Coronary artery (tissue), 2 donors: ENCODE results near the gene ST8SIA4.

ENCODE experiments used
- DNase-seq: peaks from one replicate; pipeline ENCODE4 v3.0.0-alpha.2; 2017; ENCODE audit warnings: low spot score
- H3K27ac ChIP-seq, 2 donors: fragments of 200-600 bp; sonication (generic); one replicate each; pipeline ENCODE4 v1.5.1; 2016 to 2019
- H3K4me3 ChIP-seq: fragments of 200-600 bp; sonication (generic); 2 replicates; pipeline ENCODE4 v1.5.1; 2016; ENCODE audit warnings: mild to moderate bottlenecking, moderate library complexity
- TF ChIP-seq, protein P1 (sequence below): fragments of 200-600 bp; sonication (generic); IDR thresholded peaks from one replicate; pipeline ENCODE4 v1.5.1; 2019; ENCODE audit warnings: antibody characterized with exemption

Gene ST8SIA4

DNA sequence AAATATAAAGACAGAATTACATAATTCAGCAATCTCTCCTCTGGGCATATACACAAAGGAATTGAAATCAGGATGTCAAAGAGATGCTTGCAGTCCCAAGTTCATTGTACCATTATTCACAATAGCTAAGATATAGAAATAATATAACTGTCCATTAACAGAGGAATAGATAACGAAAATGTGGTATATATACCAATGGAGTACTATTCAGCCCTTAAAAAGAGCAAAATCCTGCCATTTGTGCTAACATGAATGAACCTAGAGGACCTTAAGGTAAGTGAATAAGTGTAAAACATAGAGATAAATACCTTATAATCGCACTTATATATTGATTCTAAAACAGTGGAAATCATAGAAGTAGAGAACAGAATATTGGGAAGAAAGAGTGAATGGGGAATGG lies 7.0 kb downstream of the ST8SIA4 start:
- Histone ChIP-seq H3K4me3 (no peak overlapping the region), H3K27ac (no peak overlapping the region)
- DNase-seq, result no peak
- TF ChIP-seq, protein P1, sequence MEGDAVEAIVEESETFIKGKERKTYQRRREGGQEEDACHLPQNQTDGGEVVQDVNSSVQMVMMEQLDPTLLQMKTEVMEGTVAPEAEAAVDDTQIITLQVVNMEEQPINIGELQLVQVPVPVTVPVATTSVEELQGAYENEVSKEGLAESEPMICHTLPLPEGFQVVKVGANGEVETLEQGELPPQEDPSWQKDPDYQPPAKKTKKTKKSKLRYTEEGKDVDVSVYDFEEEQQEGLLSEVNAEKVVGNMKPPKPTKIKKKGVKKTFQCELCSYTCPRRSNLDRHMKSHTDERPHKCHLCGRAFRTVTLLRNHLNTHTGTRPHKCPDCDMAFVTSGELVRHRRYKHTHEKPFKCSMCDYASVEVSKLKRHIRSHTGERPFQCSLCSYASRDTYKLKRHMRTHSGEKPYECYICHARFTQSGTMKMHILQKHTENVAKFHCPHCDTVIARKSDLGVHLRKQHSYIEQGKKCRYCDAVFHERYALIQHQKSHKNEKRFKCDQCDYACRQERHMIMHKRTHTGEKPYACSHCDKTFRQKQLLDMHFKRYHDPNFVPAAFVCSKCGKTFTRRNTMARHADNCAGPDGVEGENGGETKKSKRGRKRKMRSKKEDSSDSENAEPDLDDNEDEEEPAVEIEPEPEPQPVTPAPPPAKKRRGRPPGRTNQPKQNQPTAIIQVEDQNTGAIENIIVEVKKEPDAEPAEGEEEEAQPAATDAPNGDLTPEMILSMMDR, result no peak

DNA sequence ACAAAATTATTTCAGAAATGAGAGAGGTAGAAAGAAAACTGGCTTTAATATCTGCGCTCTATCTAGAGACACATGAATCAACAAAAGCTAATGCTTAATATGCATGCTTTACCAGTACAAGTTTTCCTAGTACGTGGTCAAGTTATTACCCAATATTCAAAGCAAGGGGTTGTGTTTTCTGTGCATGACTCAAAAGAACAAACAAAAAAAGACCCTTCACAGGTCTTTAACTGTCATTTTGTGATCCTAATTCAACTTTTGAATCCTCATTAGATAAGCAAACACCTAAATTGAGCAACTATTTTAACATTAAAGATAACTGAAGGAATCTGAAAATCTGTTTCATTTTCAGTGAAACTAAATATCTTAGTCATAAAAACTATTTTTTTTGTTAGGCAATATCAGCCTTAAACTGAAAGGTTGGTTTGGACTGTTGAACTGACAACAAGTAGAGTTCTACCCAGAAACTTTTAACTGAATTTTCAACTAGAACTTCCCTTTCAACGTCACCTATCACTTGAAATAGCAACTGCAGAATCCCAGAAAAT lies 12.5 kb downstream of the ST8SIA4 start:
- no peak for DNase-seq
- TF ChIP-seq, protein P1, result no peak
- H3K4me3 ChIP-seq, result peak overlapping the region; percentile 2
- no peak overlapping the region for H3K27ac ChIP-seq

DNA sequence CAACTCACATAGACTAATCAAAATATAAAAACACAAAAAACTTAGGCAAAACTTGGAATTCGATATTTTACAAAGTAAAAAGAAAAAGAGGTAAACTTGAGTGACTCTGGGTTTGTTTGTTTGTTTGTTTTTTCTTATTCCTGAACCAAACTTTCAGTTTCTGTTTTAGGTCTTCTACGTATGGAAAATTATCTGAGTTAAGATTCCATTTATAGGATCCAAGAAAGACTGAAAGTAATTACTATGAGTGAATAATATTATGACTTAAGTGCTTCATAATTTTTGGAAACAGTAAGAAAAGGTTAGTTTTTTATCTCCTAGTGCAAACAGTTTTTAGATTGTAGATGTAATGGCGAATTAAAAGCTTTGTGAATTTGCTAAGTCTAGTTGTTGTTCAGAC lies 13.2 kb downstream of the ST8SIA4 start:
- Histone ChIP-seq H3K4me3 (peak overlapping the region; percentile 2), H3K27ac (no peak overlapping the region)

DNA sequence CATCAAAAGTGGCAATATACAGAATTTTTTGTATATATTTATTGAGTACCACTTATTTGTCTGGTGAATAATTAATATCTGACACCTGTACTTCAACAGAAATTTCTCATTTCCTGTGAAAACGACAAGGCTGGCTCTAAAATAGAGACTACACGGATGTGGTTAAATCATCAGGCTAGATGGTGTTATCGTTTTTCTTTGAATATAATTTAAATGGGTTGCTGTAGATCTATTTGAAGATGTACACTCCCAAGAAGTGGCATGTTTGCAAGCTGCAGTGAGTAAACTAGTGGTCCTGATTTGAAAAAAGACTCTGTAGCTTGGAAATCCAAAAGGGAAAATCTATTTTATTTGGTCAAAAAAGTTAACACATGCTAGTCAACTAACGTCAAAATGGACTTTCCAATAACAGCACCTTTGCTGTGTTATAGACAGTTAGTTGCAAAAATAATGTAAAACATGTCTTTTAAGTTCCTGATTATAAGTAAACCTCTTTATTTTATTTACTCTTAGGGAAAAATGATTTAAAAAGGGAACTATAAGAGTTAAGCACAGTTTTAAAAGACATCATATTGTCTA lies 13.8 kb downstream of the ST8SIA4 start:
- DNase-seq, result no peak
- H3K27ac ChIP-seq, result no peak overlapping the region
- H3K4me3 ChIP-seq, result no peak overlapping the region
- TF ChIP-seq, protein P1, result no peak

More for the DNA sequence above, 13.2 kb downstream of the ST8SIA4 start:
- no peak for DNase-seq
- TF ChIP-seq, protein P1, result no peak

DNA sequence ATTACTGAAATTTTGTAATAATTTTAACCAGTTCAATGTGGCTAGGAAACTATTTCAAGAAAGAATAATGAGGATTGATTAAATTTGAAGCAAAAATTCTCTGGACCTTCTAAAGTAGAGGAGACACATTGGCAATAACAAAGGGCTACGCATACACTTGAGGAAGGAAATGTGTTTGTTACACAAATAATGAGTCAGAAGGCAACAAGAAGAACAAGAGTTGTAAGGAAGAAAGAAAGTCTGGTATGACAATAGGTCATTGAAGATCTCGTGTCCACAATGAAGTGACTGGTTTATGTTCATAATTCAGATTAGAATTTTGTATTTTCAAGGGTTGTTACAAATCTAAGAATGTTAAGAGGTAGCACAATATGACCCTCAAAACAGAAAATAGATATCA lies 25.8 kb downstream of the ST8SIA4 start:
- no peak overlapping the region for H3K4me3 ChIP-seq
- H3K27ac ChIP-seq, result no peak overlapping the region
- DNase-seq, result no peak
- TF ChIP-seq, protein P1, result no peak

DNA sequence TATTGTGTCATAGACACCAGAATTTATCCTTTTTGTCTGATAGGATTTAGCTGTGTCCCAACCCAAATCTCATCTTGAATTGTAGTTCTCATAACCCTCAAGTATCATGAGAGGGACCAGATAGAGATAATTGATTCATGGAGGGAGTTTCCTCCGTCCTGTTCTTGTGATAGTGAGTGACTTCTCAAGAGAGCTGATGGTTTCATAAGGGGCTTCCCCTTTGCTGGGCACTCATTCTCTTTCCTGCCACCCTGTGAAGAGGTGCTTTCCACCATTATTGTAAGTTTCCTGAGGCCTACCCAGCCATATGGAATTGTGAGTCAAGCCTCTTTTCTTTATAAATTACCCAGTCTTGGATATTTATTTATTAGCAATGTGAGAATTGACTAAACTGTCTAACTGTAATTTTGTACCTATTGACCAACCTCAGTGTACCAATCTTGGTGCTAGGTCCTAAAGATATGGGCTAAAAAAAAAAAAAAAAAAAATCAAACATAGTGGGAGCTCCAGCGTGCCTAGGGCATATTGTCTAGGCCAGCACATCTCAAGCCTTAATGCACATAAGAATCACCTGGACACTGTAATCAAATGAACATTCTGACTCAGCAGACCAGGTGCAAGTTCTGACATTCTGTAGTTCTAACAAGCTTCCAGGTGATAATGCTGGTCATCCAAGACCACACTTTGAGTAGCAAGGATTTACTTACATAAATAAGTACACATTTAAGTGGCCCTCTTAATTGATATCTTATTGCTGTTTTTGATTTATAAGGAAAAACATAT lies 30.5 kb downstream of the ST8SIA4 start:
- Histone ChIP-seq H3K4me3 (no peak overlapping the region), H3K27ac (no peak overlapping the region)
- TF ChIP-seq, protein P1, result no peak
- DNase-seq, result no peak
